ENCODE measurements around the gene TOPORS.

DNA sequence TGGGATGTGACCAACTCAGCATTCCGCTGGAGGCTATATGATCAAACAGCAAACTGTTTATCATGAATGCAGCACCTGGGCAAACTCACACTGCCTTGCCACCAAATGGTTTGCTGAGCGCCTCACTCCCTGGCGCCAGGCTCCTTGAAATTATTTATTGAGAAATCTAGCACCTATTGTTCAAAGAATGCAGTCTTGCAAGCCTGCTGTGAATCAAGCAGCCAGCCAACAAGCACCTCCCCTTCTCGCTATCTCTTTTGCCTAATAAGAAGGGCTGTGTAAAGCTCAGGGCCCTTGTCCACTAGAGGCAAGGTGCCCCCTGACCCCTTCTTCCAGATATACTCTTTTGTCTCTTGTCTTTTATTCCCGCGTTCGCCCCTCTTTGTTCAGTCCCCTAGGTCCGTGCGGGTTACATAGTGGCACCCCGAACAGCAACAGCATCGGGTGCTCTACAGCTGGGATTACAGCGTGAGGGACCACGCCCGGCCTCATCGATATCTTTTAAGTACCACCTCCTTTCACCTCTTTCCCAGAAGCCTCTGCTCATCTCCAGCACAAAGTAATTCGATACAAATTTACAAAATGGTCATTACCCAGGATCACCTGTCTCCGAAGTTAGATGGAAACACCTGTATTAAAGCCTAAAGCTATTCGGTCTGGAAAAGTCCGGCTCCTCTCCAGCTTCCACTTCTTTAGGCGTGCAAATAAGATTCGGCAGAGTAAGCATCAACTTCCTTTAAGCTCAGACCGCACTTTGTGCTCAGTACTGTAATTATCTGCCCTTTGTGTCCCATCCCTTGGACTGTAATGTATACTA, 27.3 kb downstream of the TOPORS start:
- TF ChIP-seq, protein P1, sequence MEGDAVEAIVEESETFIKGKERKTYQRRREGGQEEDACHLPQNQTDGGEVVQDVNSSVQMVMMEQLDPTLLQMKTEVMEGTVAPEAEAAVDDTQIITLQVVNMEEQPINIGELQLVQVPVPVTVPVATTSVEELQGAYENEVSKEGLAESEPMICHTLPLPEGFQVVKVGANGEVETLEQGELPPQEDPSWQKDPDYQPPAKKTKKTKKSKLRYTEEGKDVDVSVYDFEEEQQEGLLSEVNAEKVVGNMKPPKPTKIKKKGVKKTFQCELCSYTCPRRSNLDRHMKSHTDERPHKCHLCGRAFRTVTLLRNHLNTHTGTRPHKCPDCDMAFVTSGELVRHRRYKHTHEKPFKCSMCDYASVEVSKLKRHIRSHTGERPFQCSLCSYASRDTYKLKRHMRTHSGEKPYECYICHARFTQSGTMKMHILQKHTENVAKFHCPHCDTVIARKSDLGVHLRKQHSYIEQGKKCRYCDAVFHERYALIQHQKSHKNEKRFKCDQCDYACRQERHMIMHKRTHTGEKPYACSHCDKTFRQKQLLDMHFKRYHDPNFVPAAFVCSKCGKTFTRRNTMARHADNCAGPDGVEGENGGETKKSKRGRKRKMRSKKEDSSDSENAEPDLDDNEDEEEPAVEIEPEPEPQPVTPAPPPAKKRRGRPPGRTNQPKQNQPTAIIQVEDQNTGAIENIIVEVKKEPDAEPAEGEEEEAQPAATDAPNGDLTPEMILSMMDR (IDR thresholded peaks at IDR 0.05) = no peak
- no peak for TF ChIP-seq EZH2 (IDR thresholded peaks at IDR 0.05; ENCODE audit: borderline replicate concordance, insufficient read depth, low read depth, low read length, poor library complexity, severe bottlenecking)

Measured in B cell (primary cell).